GM21619 (cell line): Measurements from ENCODE around the gene RNF187.
A peak's percentile ranks its signal among the peaks of the same experiment; 100 is the strongest.
"Not testable (repeated sequence)": the region's sequence is repeated elsewhere in the genome, so short reads cannot be mapped to it uniquely, and the experiment has no call there.

Experiments used
- ATAC-seq: cut with Tn5 transposase; IDR thresholded peaks from one replicate; pipeline ENCODE4 v1.9.1; 2021; ENCODE audit not compliant: unreplicated experiment

RNF187 gene

GRCh38 chr1:228459091-228459993 is 27.8 kb upstream of the RNF187 start:
- ATAC-seq = peak; percentile 25

DNA sequence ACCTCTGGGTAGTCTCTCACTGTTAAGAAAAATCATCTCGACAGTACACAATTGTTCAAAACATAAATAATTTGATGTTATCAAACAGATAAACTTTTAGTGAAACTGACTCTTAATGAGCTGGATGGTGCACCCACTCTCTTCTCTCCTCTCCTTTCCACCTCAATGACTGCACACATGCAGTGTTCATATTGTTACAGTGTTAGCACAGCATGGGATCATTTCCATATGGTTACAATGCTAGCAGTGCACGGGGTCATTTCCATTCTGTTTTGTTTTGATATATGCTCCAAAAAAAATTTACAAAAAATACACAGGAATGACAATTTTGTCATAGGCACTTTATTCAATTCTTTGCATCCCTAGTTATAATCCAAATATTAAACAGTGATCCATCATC is 26.4 kb upstream of the RNF187 start:
- no peak for ATAC-seq

DNA sequence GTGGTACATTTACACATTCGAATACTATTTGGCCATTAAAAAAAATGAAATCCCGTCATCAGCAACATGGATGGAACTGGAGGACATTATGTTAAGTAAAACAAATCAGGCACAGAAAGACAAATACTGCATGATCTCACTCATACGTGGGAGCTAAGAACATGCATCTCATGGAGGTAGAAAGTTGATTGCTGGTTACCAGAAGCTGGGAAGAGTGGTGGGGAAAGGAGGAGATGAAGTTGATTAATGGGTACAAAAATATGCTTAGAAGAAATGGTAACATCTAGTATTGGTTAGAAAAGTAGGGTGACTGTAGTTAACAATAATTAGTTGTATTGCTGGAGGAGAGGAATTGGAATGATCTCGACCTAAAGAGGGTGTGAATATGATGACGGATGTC is 24.6 kb upstream of the RNF187 start:
- ATAC-seq = no peak

DNA sequence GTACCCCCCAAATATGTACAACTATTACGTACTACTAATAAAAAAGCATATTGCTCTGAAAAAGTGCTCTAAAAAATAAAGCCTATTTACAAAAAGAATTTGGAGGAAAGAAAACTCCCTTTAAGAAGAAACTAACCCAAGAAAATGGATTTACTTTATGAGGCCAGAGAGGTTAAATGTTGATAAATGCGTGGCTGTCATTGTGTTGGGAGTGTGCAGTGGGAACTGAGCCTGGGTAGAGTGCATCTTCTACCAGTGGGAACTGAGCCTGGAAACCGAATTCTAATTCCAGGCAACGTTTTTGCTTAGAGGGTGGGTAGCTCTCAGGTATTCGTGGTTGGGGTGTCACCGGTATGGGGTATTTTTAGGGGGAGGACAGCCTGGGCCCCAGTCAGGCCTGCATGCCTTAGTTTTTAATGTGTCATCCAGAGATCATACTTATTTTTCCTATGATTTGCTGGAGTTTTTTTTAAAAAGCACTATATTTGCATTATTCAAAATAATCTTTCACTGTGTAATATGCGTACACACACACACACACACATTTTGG is 24.1 kb upstream of the RNF187 start:
- ATAC-seq = no peak

- peak; percentile 46 for ATAC-seq
Observed at GRCh38 chr1:228463559-228464455, 23.4 kb upstream of the RNF187 start.

GRCh38 chr1:228464487-228464983 is 22.6 kb upstream of the RNF187 start:
- peak; percentile 84 for ATAC-seq

- no peak for ATAC-seq
Observed at GRCh38 chr1:228465141-228465540, 22.0 kb upstream of the RNF187 start.

DNA sequence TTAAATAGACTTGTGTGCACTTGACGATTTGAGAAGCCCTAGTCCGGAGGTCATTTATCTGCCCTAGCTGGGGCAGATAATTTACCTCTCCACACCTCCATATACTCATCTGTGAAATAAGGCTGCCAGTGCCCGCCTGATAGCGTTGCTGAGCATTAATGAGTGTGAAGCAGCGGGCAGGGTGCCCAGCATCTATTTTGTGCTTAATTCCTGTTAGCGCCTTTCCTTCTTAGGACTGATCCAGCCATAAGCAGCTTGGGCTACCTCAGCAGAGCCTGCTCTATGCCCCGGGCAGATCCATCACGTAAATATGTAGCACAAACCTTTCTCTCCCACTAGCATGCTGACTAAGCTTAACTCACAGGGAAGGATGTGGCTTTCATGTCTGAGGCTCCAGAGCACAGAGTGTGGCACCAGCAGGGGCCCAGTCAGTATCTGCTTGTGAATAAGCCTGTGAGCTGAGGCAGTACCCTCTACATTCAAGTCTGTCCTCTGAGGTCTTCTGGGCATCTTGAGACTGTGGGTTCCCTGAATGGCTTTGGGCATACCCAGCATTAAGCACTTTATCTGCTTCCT is 21.5 kb upstream of the RNF187 start:
- no peak for ATAC-seq

DNA sequence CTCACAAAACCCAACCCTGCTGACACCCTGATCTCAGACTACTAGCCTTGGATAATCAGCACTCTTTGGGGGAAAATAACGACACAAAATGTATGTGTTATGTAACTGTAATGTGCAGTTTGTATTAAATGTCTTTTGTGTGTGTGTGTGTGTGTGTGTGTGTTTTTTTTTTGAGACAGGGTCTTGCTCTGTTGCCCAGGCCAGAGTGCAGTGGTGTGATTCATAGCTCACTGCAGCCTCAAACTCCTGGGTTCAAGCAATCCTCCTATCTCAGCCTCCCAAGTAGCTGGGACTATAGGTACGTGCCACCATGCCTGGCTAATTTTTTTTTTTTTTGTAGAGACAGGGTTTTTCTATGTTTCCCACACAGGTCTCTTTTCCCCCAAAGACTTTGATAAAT is 19.0 kb upstream of the RNF187 start:
- ATAC-seq = not testable (repeated sequence)

- no peak for ATAC-seq
Observed at GRCh38 chr1:228469413-228470162, 17.6 kb upstream of the RNF187 start.

DNA sequence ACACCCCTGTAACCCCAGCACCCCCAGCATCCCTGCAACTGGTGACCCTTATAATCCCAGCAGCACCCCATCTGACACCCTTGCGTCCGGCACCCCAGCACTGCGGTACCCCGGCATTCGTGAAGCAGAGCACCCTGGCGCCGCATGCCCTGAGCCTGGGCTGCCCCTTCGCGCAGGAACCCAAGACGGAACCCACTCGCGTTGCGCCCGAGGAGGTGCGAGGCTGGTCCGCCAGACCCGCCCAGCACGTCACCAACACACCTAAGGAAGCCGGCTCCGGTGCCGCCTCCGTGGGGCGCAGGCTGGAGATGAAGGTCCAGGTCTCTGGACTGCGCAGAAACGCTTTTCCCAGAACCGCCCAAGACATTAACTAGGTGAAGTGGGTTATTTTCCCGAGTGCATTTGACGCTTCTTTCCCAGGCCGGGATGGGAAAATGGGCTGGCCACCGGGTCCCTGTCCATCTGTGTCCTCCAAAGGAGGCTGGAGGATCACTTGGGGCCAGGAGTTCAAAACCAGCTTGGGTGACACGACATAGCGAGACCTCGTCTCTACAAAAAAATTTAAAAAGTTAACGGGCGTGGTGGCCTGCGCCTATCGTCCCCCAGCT is 15.9 kb upstream of the RNF187 start:
- ATAC-seq = no peak

DNA sequence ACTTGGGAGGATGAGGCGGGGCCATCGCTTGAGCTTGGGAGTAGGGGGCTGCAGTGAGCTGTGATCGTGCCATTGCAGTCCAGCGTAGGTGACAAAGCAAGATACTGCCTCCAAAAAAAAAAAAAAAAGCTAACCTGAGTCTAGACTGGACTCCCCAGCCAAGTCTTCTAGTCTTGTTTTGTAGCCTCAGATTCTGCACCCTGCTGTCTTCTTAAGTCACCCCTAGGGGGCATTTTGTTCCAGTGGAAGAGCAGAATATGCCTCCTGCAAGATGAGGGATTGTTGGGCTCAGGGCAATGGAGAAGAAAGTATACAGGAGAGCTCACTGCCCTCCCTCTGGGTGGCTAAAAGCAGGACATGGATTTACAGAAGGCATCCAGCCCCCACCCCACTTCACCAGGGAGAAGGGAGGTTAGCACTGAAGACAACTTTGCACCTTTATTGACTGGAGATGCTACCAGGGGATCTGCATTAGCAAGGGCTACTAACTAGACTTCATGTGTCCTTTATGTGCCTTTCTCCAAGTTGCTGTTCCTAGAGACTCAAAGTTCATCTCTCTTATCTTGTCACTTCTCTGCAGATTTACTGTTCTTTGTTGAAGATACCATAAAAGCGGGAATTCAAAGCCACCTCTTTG is 15.3 kb upstream of the RNF187 start:
- peak; percentile 60 for ATAC-seq

DNA sequence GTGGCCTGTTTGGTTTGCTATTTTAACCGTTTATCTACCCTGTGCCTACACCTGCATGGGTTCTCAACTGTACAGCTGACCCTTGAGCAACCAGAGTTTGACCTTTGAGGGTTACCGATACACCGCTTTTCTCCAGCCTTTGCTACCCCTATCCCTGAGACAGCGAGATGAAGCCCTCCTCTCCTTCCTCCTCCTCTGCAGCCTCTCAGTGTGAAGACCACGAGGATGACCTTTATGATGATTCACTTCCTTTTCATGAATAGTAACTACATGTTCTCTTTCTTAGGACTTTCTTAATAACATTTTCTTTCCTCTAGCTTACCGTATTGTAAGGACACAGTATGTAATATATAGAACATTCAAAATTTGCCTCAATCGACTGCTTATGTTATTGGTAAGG is 14.5 kb upstream of the RNF187 start:
- no peak for ATAC-seq

GRCh38 chr1:228474507-228474906 is 12.7 kb upstream of the RNF187 start:
- ATAC-seq = no peak

- ATAC-seq = no peak
Observed at GRCh38 chr1:228475812-228476211, 11.4 kb upstream of the RNF187 start.

GRCh38 chr1:228477263-228477662 is 9.9 kb upstream of the RNF187 start:
- ATAC-seq = no peak

GRCh38 chr1:228478326-228478725 is 8.9 kb upstream of the RNF187 start:
- ATAC-seq = no peak

GRCh38 chr1:228478912-228479711 is 8.1 kb upstream of the RNF187 start:
- peak; percentile 64 for ATAC-seq

DNA sequence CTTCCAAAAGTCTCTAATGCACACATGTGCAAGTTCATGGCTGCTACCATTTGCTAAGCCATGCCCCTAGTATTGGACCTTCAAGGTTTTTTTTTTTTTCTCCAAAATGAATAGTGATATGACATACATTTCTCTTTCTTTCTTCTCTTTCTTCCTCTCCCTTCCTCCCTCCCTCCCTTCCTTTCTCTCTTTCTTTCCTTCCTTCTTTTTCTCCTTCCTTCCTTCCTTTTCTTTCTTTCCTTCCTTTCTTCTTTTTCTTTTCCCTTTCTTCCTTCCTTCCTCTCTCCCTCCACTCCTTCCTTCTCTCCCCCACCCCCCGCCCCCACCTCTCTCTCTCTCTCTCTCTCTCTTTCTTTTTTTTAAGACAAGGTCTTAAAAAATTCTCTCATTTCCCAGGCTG is 3.4 kb upstream of the RNF187 start:
- no peak for ATAC-seq
